Left cardiac atrium (tissue), 4 donors: ENCODE data around the gene PPP5C. TPM values are rescaled to one million over a fixed set of nuclear protein-coding genes. Genes with fewer than 3 reads are reported as not detected.
"Not testable (repeated sequence)": the region's sequence is repeated elsewhere in the genome, so short reads cannot be mapped to it uniquely, and the experiment has no call there.

ENCODE experiments used
- ATAC-seq, 2 donors: fragments of 200-7000 bp; cut with Tn5 transposase; one replicate each; pipeline ENCODE4 v1.9.1; 2020; ENCODE audit warnings: mild to moderate bottlenecking in 2 of 2, moderate library complexity in 2 of 2
- DNase-seq: peaks from one replicate; pipeline ENCODE4 v3.0.0-alpha.2; 2020
- intact Hi-C, 2 donors: fragments of 100-400 bp; cut with DNase I; formaldehyde crosslinking; loops; one replicate each; pipeline versions ENCODE4 v1.14.1 to v1.15.1; 2022 to 2023
- total RNA-seq, 2 donors: library from RNA; stranded (reverse); fragmentation: NEBNext Ultra II Directional; extraction: Animal tissue kit (Norgen Biotek cat#: 25700); gene quantifications; one replicate each; pipeline ENCODE4 v1.2.1, GENCODE V29; 2021
- donor health status: DM: no; HTN: yes; CAD: no.
- donor health status: DM: no; HTN: yes; CAD: no; lungs with severe emphysema.
- donor health status: DM: yes; HTN: yes; CAD: no.
- donor health status: Dilated cardiomyopathy.

The PPP5C gene
- total RNA-seq, 2 donors from 2014 or later: 60.5 to 75.1 TPM

DNA sequence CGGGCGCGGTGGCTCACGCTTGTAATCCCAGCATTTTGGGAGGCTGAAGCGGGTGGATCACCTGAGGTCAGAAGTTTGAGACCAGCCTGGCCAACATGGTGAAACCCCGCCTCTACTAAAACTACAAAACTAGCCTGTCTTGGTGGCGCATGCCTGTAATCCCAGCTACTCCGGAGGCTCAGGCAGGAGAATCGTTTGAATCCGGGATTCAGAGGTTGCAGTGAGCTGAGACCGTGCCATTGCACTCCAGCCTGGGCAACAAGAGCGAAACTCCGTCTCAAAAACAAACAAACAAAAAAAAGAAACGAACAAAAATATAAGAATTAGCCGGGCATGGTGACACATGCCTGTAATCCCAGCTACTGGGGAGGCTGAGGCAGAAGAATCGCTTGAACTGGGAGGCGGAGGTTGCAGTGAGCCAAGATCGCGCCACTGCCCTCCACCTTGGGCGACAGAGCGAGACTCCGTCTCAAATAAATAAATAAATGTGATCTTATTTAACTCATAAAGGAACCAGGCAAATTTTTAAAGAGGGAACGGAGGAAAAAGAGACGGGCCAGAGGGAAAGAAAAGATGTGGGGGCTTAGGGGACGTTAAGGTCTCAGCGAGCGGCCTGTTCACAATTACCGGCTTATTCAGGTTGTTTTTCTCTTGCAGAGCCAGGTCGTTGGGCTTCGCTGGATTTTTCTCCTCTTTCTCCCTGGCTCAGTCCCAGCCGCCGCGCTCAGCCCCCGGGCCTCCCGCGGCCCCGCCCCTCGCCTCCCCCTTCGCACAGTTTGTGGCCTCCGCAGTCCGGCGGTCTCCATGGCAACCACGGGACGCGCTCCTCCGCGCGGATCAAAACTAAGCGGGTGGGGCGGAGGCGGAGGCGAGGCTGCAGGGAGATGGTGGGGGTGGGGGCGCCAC is 69.2 kb downstream of the PPP5C start:
- DNase-seq (peak; percentile 94), ATAC-seq (peak; percentile 48 to 71)
- intact Hi-C loops: not testable (repeated sequence)

DNA sequence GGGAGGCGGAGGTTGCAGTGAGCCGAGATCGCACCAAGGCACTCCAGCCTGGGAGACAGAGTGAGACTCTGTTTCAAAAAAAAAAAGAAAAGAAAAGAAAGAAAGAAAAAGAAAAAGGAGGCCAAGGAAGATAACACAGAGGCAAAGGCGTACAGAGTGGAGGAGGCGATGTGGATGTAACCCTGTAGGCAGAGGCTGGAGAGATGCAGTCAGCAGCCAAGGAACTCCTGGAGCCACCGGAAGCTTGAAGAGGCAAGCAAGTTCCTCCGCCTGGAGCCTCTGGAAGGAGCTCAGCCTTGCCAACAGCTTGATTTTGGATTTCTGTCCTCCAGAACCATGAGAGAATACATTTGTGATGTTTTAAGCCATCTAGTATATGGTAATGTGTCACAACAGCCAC is 73.2 kb downstream of the PPP5C start:
- no peak for DNase-seq
- intact Hi-C loops: no loop called here
- ATAC-seq: no peak

GRCh38 chr19:46422344-46422743 is 75.5 kb downstream of the PPP5C start:
- DNase-seq: no peak
- intact Hi-C loops: no loop called here
- no peak for ATAC-seq

GRCh38 chr19:46423188-46423587 is 76.3 kb downstream of the PPP5C start:
- intact Hi-C loops: no loop called here
- no peak for ATAC-seq

GRCh38 chr19:46426035-46426505 is 79.2 kb downstream of the PPP5C start:
- peak; percentile 17 to 42 for ATAC-seq
- intact Hi-C loops: no loop called here
- DNase-seq: no peak

More at GRCh38 chr19:46423188-46423587, 76.3 kb downstream of the PPP5C start:
- no peak for DNase-seq

DNA sequence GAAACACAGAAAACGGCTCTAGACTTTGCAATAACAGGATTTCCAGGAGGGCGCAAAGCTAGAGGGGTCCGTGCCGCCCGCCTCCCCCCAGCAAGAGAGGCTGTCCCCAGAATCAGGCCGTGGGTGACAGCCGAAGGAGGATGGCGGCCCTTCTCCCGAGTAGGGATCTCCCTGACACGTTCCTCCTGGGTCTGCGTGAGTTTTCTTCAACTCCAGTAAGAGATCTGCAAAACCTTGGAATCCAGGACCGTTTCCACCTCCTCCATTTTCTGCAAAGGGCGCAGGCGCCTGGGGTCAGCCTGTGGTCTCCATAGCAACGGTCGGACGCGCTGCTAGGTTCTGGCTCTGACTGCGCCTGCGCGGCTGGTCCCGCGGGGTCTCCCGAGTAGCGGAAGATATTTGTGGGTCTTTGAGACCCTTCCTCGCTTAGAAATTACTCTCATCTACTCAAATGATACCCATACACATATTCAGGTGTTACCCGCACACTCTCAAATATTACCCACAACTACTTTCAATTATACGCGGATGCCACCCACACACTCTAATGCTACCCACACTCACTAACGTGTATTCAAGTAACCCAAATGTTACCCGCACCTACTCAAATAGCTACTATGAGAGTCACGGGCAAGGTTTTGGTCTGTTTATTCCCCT is 79.7 kb downstream of the PPP5C start:
- DNase-seq (peak; percentile 88), ATAC-seq (peak; percentile 76 to 89)

GRCh38 chr19:46427518-46428045 is 80.7 kb downstream of the PPP5C start:
- ATAC-seq: no peak
- intact Hi-C loops: no loop called here
- DNase-seq: no peak

More for the DNA sequence above, 79.7 kb downstream of the PPP5C start:
- intact Hi-C loops: no loop called here

- intact Hi-C loops: no loop called here
- ATAC-seq: peak; percentile 66 to 79
- DNase-seq: peak; percentile 89
These were observed 81.6 kb downstream of the PPP5C start, which contains the start of gene PNMA8C for GRCh38 chr19:46428239-46429135. PNMA8C (minus strand) TSS chr19:46428936; CDS start chr19:46428359, 577 bp downstream.

DNA sequence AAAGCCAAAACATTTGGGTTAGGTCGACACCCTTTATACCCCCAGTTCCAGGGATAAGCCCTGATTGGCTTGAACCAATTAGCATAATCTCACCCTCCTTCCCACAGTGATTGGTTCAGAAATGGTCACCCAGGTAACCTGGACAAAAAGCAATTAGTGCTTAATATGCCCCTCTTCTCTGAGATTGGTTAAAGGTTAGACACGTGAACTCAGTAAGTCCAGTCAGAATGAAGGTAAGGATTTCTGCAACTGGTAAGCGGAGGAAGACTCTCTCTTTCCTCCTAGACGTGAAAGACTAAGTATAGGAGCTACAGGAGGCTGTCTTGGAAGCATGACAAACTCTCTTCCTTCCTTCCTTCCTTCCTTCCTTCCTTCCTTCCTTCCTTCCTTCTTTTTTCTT is 83.1 kb downstream of the PPP5C start:
- intact Hi-C loops: no loop called here
- DNase-seq (no peak), ATAC-seq (no peak)

GRCh38 chr19:46431824-46432223 is 84.9 kb downstream of the PPP5C start:
- ATAC-seq (no peak), DNase-seq (no peak)
- intact Hi-C loops: no loop called here

DNA sequence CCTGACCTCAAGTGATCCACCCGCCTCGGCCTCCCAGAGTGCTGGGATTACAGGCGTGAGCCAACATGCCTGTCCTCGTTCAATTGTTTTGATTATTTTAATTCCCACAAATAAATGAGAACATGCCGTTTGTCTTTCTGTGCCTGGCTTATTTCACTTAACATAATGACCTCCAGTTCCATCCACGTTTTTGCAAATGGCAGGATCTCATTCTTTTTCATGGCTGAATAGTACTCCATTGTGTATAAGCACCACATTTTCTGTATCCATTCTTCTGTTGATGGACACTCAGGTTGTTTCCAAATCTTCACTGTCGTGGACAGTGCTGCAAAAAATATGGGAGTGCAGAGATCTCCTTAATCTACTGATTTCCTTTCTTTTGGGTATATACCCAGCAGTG is 86.6 kb downstream of the PPP5C start:
- ATAC-seq, DNase-seq, intact Hi-C loops: not testable (repeated sequence)

DNA sequence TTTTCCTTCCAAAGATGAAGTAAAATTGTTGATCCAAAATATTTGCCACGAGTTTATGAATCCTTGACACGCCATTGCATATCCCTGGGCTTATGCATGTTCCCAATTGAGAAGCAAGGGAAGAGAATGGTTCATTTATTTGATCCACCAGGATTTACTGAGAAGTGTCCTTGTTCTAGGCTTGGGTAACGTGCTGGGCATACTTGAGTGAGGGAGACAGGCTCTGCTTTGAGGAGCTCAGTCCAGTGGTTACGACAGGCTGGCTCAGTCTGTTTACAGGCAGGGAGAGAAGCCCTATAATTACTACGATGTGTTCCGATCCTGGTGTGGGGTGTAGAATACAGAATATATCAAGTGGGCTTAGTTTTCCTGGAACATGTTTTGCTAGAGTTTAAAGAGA is 88.1 kb downstream of the PPP5C start:
- intact Hi-C loops: no loop called here
- ATAC-seq (no peak), DNase-seq (no peak)

DNA sequence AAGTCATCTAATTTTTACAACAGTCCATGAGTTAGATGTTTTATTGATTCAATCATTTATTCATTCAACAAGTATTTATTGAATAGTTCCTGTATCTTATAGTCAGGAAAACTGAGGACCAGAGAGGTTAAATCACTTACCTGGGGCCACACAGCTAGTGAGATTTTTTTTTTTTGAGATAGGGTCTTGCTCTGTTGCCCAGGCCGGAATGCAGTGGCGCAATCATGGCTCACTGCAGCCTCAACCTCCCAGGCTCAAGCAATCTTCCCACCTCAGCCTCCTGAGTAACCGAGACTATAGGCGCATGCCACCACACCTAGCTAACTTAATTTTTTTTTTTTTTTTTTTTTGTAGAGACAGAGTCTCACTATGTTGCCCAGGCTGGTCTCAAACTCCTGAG is 88.8 kb downstream of the PPP5C start:
- intact Hi-C loops, DNase-seq, ATAC-seq: not testable (repeated sequence)

Other genes starting within 250 kb of the PPP5C start
- gene IGFL3, start 222.4 kb upstream of the PPP5C start, total RNA-seq: not detected
- not detected for gene IGFL2, start 198.8 kb upstream of the PPP5C start, total RNA-seq
- gene IGFL1, start 117.3 kb upstream of the PPP5C start, total RNA-seq: not detected
- gene HIF3A, start 50.0 kb upstream of the PPP5C start, total RNA-seq: 10 to 100 TPM; 51.0 to 53.0 TPM
- gene CCDC8, start 66.5 kb downstream of the PPP5C start, total RNA-seq: 10 to 100 TPM; 29.6 to 38.4 TPM
- gene PNMA8C, start 81.8 kb downstream of the PPP5C start, total RNA-seq: under 1 TPM; 0.09 to 0.16 TPM
- gene PNMA8A, start 124.5 kb downstream of the PPP5C start, total RNA-seq: 10 to 100 TPM; 13.9 to 16.5 TPM
- gene PNMA8B, start 148.8 kb downstream of the PPP5C start, total RNA-seq: 1 to 10 TPM; 1.5 to 2.5 TPM